Breast epithelium (tissue), 4 donors: Measurements from ENCODE around the gene PXDN. TPM values are rescaled to one million over a fixed set of nuclear protein-coding genes. Genes with fewer than 3 reads are reported as not detected.

Experiments
- DNase-seq, 2 donors: peaks; one replicate each; pipeline ENCODE4 v3.0.0-alpha.2; 2019; ENCODE audit warnings: low spot score in 2 of 2
- H3K27ac ChIP-seq, 2 donors: fragments of 200-600 bp; sonication (generic) in 1 of 2; one replicate each; pipeline ENCODE4 v1.5.1; 2016 to 2019; ENCODE audit warnings: mild to moderate bottlenecking in 1 of 2
- H3K27me3 ChIP-seq, 2 donors: fragments of 200-600 bp; sonication (generic) in 1 of 2; one replicate each; pipeline versions ENCODE4 v1.5.1 to v1.6.0; 2017 to 2019; ENCODE audit warnings: control low read depth in 1 of 2, mild to moderate bottlenecking in 1 of 2
- H3K36me3 ChIP-seq: fragments of 200-600 bp; one replicate; pipeline ENCODE4 v1.5.1; 2019
- H3K4me1 ChIP-seq, 2 donors: fragments of 200-600 bp; sonication (generic); one replicate each; pipeline ENCODE4 v1.5.1; 2016 to 2019; ENCODE audit warnings: control low read depth in 1 of 2
- H3K4me3 ChIP-seq, 3 donors: fragments of 200-600 bp; sonication (generic); 1 replicate in 2 of 3; 2 replicates in 1 of 3; pipeline ENCODE4 v1.5.1; 2016 to 2019; ENCODE audit warnings: mild to moderate bottlenecking in 3 of 3, moderate library complexity in 2 of 3
- H3K9me3 ChIP-seq, 2 donors: fragments of 200-600 bp; sonication (generic) in 1 of 2; one replicate each; pipeline ENCODE4 v1.5.1; 2016 to 2019; ENCODE audit warnings: control low read depth in 1 of 2
- POLR2A ChIP-seq: fragments of 450-650 bp; IDR thresholded peaks from one replicate; pipeline ENCODE4 v1.6.1; 2016; ENCODE audit warnings: antibody characterized with exemption, mild to moderate bottlenecking, moderate library complexity
- POLR2AphosphoS5 ChIP-seq, 3 donors: sonication (generic); formaldehyde crosslinking; IDR thresholded peaks; one replicate each; pipeline ENCODE4 v1.6.1; 2017; ENCODE audit warnings: antibody characterized with exemption in 3 of 3
- intact Hi-C: fragments of 100-400 bp; cut with DNase I; formaldehyde crosslinking; loops from one replicate; pipeline ENCODE4 v1.15.1; 2023; ENCODE audit warnings: low total_unique reads
- total RNA-seq, 3 donors: library from RNA; depleted of rRNA; stranded (reverse); fragments of >200 nt; gene quantifications; one replicate each; pipeline ENCODE4 v1.1.0, GENCODE V29; 2016
- TF ChIP-seq, protein P1 (sequence below), 3 donors: fragments of 450-650 bp; IDR thresholded peaks; one replicate each; pipeline ENCODE4 v1.5.1; 2016 to 2017; ENCODE audit warnings: antibody characterized with exemption in 3 of 3, mild to moderate bottlenecking in 3 of 3, moderate library complexity in 3 of 3

The PXDN gene
- total RNA-seq, 3 donors from 2014 or later, result 42.4 to 108 (median 64.2) TPM

DNA sequence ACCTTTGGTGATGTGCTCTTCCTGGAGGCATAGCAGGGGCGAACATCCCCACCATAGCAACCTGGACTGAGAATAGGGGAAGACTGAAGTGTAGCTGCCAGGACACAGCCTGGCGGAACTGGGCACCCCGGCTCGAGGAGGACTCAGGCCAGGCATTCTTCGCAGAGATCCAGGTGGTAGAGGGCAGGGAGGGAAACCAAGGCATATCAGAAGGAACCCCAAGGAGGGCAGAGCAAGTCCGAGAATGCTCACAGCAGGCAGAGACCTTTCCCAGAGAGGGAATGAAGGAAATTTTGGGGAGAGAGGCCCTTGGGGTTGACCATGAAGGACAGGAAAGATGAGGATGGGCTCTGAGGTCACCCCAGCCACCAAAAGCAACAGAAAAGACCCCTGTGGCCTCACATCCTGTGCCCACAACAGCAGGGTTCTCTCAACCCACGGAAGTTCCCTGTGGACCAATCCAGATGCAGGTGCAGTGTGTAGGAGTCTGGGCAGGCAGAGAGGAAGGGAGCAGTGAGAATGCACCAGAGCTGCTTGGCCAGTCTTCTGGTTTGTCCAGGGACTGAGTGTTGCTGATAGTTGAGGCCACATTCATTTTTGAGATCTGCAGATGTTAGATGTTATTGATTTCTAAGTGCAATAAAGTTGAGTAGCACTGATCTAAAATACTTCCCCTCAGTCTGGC, 136.9 kb downstream of the PXDN start:
- H3K27ac ChIP-seq, result no peak overlapping the region
- intact Hi-C loops, result no loop called here
- no peaks in the 10 kb centered on the region for H3K4me1 ChIP-seq
- H3K36me3 ChIP-seq, result no peaks in the 10 kb centered on the region
- no peak for DNase-seq
- H3K27me3 ChIP-seq, result no peaks in the 10 kb centered on the region
- no peak overlapping the region for H3K4me3 ChIP-seq
- H3K9me3 ChIP-seq, result no peaks in the 10 kb centered on the region
- TF ChIP-seq, protein P1, sequence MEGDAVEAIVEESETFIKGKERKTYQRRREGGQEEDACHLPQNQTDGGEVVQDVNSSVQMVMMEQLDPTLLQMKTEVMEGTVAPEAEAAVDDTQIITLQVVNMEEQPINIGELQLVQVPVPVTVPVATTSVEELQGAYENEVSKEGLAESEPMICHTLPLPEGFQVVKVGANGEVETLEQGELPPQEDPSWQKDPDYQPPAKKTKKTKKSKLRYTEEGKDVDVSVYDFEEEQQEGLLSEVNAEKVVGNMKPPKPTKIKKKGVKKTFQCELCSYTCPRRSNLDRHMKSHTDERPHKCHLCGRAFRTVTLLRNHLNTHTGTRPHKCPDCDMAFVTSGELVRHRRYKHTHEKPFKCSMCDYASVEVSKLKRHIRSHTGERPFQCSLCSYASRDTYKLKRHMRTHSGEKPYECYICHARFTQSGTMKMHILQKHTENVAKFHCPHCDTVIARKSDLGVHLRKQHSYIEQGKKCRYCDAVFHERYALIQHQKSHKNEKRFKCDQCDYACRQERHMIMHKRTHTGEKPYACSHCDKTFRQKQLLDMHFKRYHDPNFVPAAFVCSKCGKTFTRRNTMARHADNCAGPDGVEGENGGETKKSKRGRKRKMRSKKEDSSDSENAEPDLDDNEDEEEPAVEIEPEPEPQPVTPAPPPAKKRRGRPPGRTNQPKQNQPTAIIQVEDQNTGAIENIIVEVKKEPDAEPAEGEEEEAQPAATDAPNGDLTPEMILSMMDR (IDR thresholded peaks at IDR 0.05), result no peak
- TF ChIP-seq POLR2A, result no peak
- TF ChIP-seq POLR2AphosphoS5 (IDR thresholded peaks at IDR 0.05), result no peak

DNA sequence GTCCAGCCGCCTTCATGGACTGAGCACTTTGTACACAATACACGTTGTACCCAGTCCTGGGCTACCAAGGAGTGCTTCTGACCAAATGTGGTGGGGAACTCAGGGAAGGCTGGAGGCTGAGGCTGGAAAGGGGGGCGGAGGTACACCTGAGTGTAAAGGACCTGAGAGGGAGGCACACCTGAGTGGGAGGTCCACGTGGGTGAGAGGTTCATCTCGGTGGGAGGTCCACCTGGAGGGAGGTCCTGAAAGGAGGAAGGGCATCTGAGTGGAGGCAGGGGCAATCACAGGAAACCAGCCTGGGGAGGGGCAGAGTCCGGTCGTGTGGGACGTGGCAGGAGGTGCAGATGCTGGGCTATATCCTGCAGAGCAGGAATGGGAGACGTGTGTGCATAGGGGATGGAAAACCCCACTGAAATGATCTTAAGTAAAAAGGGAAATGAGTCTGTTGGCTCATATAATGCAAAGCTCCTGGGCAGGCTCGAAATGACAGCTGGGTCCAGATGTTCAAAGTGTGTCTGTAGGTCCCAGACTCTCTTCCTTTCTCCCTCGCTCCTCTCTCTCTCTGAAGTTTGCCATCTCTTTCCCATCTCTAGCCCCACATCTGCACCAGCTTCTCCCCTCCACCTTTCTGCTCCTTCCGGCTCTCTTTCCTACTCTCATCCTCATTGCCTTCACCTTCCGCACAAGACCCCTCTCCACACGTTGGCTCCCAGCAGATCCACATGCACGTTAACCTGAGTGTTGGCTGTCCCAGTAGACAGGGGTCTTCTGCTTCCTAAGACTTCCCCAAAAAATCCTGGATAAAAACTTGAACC, 137.7 kb downstream of the PXDN start:
- Histone ChIP-seq H3K27ac (no peak overlapping the region), H3K27me3 (no peaks in the 10 kb centered on the region), H3K9me3 (no peaks in the 10 kb centered on the region), H3K36me3 (no peaks in the 10 kb centered on the region), H3K4me3 (no peak overlapping the region), H3K4me1 (no peaks in the 10 kb centered on the region)
- no peak for DNase-seq
- TF ChIP-seq POLR2A, result no peak
- TF ChIP-seq, protein P1 (IDR thresholded peaks at IDR 0.05), result no peak
- TF ChIP-seq POLR2AphosphoS5 (IDR thresholded peaks at IDR 0.05), result no peak
- intact Hi-C loops, result no loop called here

DNA sequence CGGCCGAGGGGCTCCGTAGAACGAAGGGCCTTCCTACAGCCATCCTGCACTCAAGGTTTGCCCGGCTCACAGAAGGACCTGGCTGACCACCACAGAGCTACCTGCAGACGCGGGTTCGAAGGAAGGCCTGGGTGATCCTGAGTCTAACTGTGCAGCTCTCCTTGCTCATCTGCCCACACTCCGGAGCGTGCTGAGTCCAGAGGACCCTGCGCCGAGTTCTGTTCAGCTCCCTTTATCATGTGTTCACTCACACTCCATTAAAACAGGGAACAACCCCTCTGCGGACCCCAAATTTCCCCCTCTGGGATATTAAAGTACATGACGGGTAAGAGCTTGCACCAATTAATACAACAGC, 138.3 kb downstream of the PXDN start:
- no peak for DNase-seq
- Histone ChIP-seq H3K9me3 (no peaks in the 10 kb centered on the region), H3K27me3 (no peaks in the 10 kb centered on the region), H3K36me3 (no peaks in the 10 kb centered on the region), H3K27ac (peak overlapping the region in 1 of 2 donors; percentile 42), H3K4me1 (no peaks in the 10 kb centered on the region), H3K4me3 (no peak overlapping the region)
- no peak for TF ChIP-seq POLR2AphosphoS5 (IDR thresholded peaks at IDR 0.05)
- TF ChIP-seq, protein P1 (IDR thresholded peaks at IDR 0.05), result no peak
- TF ChIP-seq POLR2A, result no peak
- intact Hi-C loops, result no loop called here

DNA sequence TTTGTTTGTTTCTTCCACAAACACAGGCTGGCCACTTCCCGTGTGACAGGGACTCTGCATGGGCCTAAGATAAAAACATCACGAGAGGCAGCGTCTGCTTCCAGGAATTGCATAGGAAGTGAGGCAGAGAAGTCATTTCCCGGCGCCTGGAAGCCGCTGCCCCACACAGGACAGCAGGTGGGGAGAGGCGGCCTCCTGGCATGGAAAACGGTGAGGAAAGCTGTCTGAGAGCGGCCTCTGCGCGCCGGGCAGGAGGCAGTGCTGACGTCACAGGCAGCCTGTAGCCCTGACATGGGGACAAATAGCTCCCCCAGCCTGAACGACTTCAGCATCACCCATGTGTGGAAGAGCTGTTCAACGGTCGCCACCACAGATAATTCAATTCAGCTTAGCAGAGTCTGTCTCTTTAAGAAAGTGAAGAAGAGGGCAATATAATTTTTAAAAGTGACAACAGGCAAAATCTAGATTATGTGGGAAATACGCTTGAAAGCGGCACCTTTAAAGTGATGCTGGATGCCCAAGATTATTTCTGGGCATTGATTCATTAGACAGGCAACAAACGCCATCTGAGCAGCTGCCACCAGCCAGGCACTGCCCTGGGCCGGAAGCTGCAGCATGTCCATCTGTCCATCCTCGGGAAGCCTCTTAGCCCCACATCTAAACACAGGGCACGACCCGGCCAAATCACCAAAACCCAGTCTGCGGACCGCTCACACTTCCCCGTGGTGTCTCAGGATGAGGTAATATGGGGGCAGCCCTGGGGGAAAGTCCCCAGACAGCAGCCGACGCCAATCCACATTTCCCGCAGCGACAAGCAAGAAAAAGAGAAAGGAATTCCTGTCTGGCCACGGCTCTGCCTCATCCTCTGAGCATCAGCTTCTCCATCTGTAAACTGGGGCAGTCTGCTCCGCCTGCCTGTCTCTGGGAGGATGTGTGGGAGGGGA, 138.9 kb downstream of the PXDN start:
- H3K27ac ChIP-seq, result peak overlapping the region in 1 of 2 donors; percentile 42
- no peaks in the 10 kb centered on the region for H3K27me3 ChIP-seq
- TF ChIP-seq, protein P1 (IDR thresholded peaks at IDR 0.05), result no peak
- TF ChIP-seq POLR2A (no peak), POLR2AphosphoS5 (IDR thresholded peaks at IDR 0.05) (peak in 1 of 3 donors; percentile 75)
- intact Hi-C loops, result no loop called here
- no peak for DNase-seq
- no peaks in the 10 kb centered on the region for H3K9me3 ChIP-seq
- H3K4me3 ChIP-seq, result peak overlapping the region in 1 of 3 donors; percentile 28
- H3K36me3 ChIP-seq, result no peaks in the 10 kb centered on the region
- H3K4me1 ChIP-seq, result no peaks in the 10 kb centered on the region
